ENCODE measurements around the gene POU5F1. TPM values are rescaled to one million over a fixed set of nuclear protein-coding genes. Genes with fewer than 3 reads are reported as not detected.

The POU5F1 gene

GRCh38 chr6:31115941-31116560 lies 54.4 kb downstream of the POU5F1 start:
- Histone ChIP-seq H3K4me2 (ENCODE audit: low read length) (no peak overlapping the region), H3K4ac (ENCODE audit: low read depth, low read length) (no peak overlapping the region), H4K8ac (ENCODE audit: low read depth, low read length) (no peak overlapping the region), H2AK5ac (ENCODE audit: low read length) (peak overlapping the region; percentile 31), H3K4me3 (ENCODE audit: low read length) (no peak overlapping the region), H3K4me1 (ENCODE audit: control insufficient read depth, low read depth, low read length) (peaks cover 11% of the 10 kb centered on the region), H3K79me1 (ENCODE audit: low read length) (no peaks in the 10 kb centered on the region), H3K27me3 (ENCODE audit: insufficient read depth, low read length, poor library complexity) (no peaks in the 10 kb centered on the region), H4K5ac (ENCODE audit: low read length) (no peak overlapping the region), H2BK5ac (ENCODE audit: low read length) (no peak overlapping the region), H2BK120ac (ENCODE audit: low read depth, low read length) (no peak overlapping the region), H3K36me3 (ENCODE audit: control insufficient read depth, insufficient read depth, low read length) (no peaks in the 10 kb centered on the region), H2BK15ac (replicated peaks; ENCODE audit: low read depth) (no peak overlapping the region), H3K79me2 (ENCODE audit: control insufficient read depth, insufficient read depth, low read length) (no peaks in the 10 kb centered on the region), H3K23ac (ENCODE audit: low read length) (no peak overlapping the region), H3K27ac (ENCODE audit: low read depth, low read length) (no peak overlapping the region), H3K18ac (ENCODE audit: low read length) (no peak overlapping the region), H3K9ac (ENCODE audit: low read length) (no peak overlapping the region), H3K56ac (ENCODE audit: low read length) (no peak overlapping the region)
- no peak for DNase-seq
- no CpG with 5 or more reads among the region's 12 CpGs for WGBS (ENCODE audit: extremely low coverage, insufficient coverage, low lambda C conversion rate)

GRCh38 chr6:31114970-31115849 lies 55.3 kb downstream of the POU5F1 start:
- H4K5ac ChIP-seq (ENCODE audit: low read length) = no peak overlapping the region
- no CpG with 5 or more reads among the region's 9 CpGs for WGBS (ENCODE audit: extremely low coverage, insufficient coverage, low lambda C conversion rate)
- no peak overlapping the region for H3K4me2 ChIP-seq (ENCODE audit: low read length)
- no peaks in the 10 kb centered on the region for H3K79me1 ChIP-seq (ENCODE audit: low read length)
- no peak overlapping the region for H4K8ac ChIP-seq (ENCODE audit: low read depth, low read length)
- H3K23ac ChIP-seq (ENCODE audit: low read length) = no peak overlapping the region
- H3K36me3 ChIP-seq (ENCODE audit: control insufficient read depth, insufficient read depth, low read length) = no peaks in the 10 kb centered on the region
- peak overlapping the region; percentile 30 for H2BK5ac ChIP-seq (ENCODE audit: low read length)
- no peak overlapping the region for H3K18ac ChIP-seq (ENCODE audit: low read length)
- peak; percentile 70 for DNase-seq
- no peaks in the 10 kb centered on the region for H3K79me2 ChIP-seq (ENCODE audit: control insufficient read depth, insufficient read depth, low read length)
- no peak overlapping the region for H3K27ac ChIP-seq (ENCODE audit: low read depth, low read length)
- peak overlapping the region; percentile 85 for H2AK5ac ChIP-seq (ENCODE audit: low read length)
- H3K27me3 ChIP-seq (ENCODE audit: insufficient read depth, low read length, poor library complexity) = no peaks in the 10 kb centered on the region
- H3K9ac ChIP-seq (ENCODE audit: low read length) = peak overlapping the region; percentile 47
- no peak overlapping the region for H2BK15ac ChIP-seq (replicated peaks; ENCODE audit: low read depth)
- H3K56ac ChIP-seq (ENCODE audit: low read length) = peak overlapping the region; percentile 60
- H3K4me3 ChIP-seq (ENCODE audit: low read length) = no peak overlapping the region
- no peak overlapping the region for H3K4ac ChIP-seq (ENCODE audit: low read depth, low read length)
- peaks cover 15% of the 10 kb centered on the region for H3K4me1 ChIP-seq (ENCODE audit: control insufficient read depth, low read depth, low read length)
- H2BK120ac ChIP-seq (ENCODE audit: low read depth, low read length) = no peak overlapping the region

- Histone ChIP-seq H3K9ac (ENCODE audit: low read length) (peak within 1 kb of the TSS; percentile 47), H3K4me3 (ENCODE audit: low read length) (no peak within 1 kb of the TSS), H4K8ac (ENCODE audit: low read depth, low read length) (no peak within 1 kb of the TSS), H3K79me2 (ENCODE audit: control insufficient read depth, insufficient read depth, low read length) (no peaks in the 10 kb centered on the region), H3K18ac (ENCODE audit: low read length) (no peak within 1 kb of the TSS), H3K4ac (ENCODE audit: low read depth, low read length) (no peak within 1 kb of the TSS), H4K5ac (ENCODE audit: low read length) (no peak within 1 kb of the TSS), H3K27ac (ENCODE audit: low read depth, low read length) (peak within 1 kb of the TSS; percentile 36), H3K36me3 (ENCODE audit: control insufficient read depth, insufficient read depth, low read length) (no peaks in the 10 kb centered on the region), H3K4me2 (ENCODE audit: low read length) (no peak within 1 kb of the TSS), H2BK15ac (replicated peaks; ENCODE audit: low read depth) (no peak within 1 kb of the TSS), H2BK120ac (ENCODE audit: low read depth, low read length) (no peak within 1 kb of the TSS), H3K79me1 (ENCODE audit: low read length) (no peaks in the 10 kb centered on the region), H3K4me1 (ENCODE audit: control insufficient read depth, low read depth, low read length) (peaks cover 15% of the 10 kb centered on the region), H2BK5ac (ENCODE audit: low read length) (peak within 1 kb of the TSS; percentile 30), H3K23ac (ENCODE audit: low read length) (no peak within 1 kb of the TSS), H2AK5ac (ENCODE audit: low read length) (peak within 1 kb of the TSS; percentile 85), H3K56ac (ENCODE audit: low read length) (peak within 1 kb of the TSS; percentile 60), H3K27me3 (ENCODE audit: insufficient read depth, low read length, poor library complexity) (no peaks in the 10 kb centered on the region)
- DNase-seq = peak; percentile 88
- WGBS (ENCODE audit: extremely low coverage, insufficient coverage, low lambda C conversion rate) = no CpG with 5 or more reads among the region's 3 CpGs
Measured at GRCh38 chr6:31114541-31114878, 56.0 kb downstream of the POU5F1 start, which contains the start of gene PSORS1C1. Gene PSORS1C1, plus strand, starts transcription at chr6:31114800. Its CDS starts 14,833 bp downstream, at chr6:31129633.

Small RNAs within 50 kb of the gene (small RNA-seq; reads per million reads assigned to genes)
- gene POLR2LP1 (ENCODE audit: insufficient read depth) = not detected

Measured in mesendoderm (in vitro differentiated cells).